Nephron progenitor cell (in vitro differentiated cells): Measurements from ENCODE around the gene MAP2K4.

Experiments
- DNase-seq: peaks from one replicate; pipeline ENCODE4 v3.0.0; 2021
- H3K27ac Mint-ChIP-seq: 2 replicates; pipeline ENCODE4 v1.8.0; 2021; ENCODE audit warnings: mild to moderate bottlenecking, moderate library complexity, mixed read lengths
- H3K27me3 Mint-ChIP-seq: 2 replicates; pipeline ENCODE4 v1.8.0; 2021; ENCODE audit warnings: mild to moderate bottlenecking, low read depth, mixed read lengths; ENCODE audit not compliant: poor library complexity
- H3K36me3 Mint-ChIP-seq: 2 replicates; pipeline ENCODE4 v1.8.0; 2021; ENCODE audit warnings: low read depth, mixed read lengths
- H3K4me1 Mint-ChIP-seq: 2 replicates; pipeline ENCODE4 v1.8.0; 2021; ENCODE audit warnings: mixed read lengths
- H3K4me3 Mint-ChIP-seq: 2 replicates; pipeline ENCODE4 v1.8.0; 2021; ENCODE audit warnings: mild to moderate bottlenecking, moderate library complexity, mixed read lengths
- H3K9me3 Mint-ChIP-seq: 2 replicates; pipeline ENCODE4 v1.8.0; 2021; ENCODE audit warnings: mild to moderate bottlenecking, moderate library complexity, mixed read lengths
- TF ChIP-seq, protein P1 (sequence below): fragments of 200-600 bp; sonication (generic); IDR thresholded peaks from 2 replicates; pipeline ENCODE4 v1.5.0; 2021; ENCODE audit warnings: antibody characterized with exemption

The MAP2K4 gene

GRCh38 chr17:12107905-12108304, 87.2 kb downstream of the MAP2K4 start:
- Mint-ChIP-seq H3K4me3 (no peak overlapping the region), H3K36me3 (peaks cover 35% of the 10 kb centered on the region), H3K27ac (no peak overlapping the region), H3K4me1 (no peaks in the 10 kb centered on the region), H3K9me3 (no peaks in the 10 kb centered on the region), H3K27me3 (no peaks in the 10 kb centered on the region)
- TF ChIP-seq, protein P1, sequence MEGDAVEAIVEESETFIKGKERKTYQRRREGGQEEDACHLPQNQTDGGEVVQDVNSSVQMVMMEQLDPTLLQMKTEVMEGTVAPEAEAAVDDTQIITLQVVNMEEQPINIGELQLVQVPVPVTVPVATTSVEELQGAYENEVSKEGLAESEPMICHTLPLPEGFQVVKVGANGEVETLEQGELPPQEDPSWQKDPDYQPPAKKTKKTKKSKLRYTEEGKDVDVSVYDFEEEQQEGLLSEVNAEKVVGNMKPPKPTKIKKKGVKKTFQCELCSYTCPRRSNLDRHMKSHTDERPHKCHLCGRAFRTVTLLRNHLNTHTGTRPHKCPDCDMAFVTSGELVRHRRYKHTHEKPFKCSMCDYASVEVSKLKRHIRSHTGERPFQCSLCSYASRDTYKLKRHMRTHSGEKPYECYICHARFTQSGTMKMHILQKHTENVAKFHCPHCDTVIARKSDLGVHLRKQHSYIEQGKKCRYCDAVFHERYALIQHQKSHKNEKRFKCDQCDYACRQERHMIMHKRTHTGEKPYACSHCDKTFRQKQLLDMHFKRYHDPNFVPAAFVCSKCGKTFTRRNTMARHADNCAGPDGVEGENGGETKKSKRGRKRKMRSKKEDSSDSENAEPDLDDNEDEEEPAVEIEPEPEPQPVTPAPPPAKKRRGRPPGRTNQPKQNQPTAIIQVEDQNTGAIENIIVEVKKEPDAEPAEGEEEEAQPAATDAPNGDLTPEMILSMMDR, result no peak
- DNase-seq, result no peak

DNA sequence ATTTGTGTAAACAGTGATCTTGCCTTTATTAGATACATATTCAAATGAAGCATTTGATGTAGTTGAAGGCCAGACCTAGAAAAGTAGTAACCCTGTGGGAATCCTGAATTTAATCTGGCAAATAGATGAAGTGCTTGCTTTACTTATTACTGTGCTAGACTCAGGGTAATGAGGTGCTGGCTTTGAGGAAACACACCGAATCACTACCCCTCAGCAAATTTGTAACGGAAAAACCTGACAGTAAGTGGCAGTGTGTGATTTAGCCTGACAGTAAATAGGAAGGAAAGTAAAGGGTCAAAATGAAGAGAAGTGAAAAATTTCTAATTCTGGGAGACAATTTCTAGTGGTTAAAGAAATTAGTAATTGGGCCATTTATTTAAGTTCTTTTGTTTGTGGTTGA, 90.2 kb downstream of the MAP2K4 start:
- DNase-seq, result no peak
- no peaks in the 10 kb centered on the region for H3K4me1 Mint-ChIP-seq
- H3K4me3 Mint-ChIP-seq, result no peak overlapping the region
- TF ChIP-seq, protein P1, result no peak
- H3K9me3 Mint-ChIP-seq, result no peaks in the 10 kb centered on the region
- H3K27me3 Mint-ChIP-seq, result no peaks in the 10 kb centered on the region
- H3K27ac Mint-ChIP-seq, result peak overlapping the region; percentile 71
- peaks cover 48% of the 10 kb centered on the region for H3K36me3 Mint-ChIP-seq

- Mint-ChIP-seq H3K9me3 (no peaks in the 10 kb centered on the region), H3K27ac (no peak overlapping the region), H3K27me3 (no peaks in the 10 kb centered on the region), H3K4me1 (no peaks in the 10 kb centered on the region), H3K4me3 (no peak overlapping the region), H3K36me3 (peaks cover 56% of the 10 kb centered on the region)
- TF ChIP-seq, protein P1, result no peak
- no peak for DNase-seq
Measured at GRCh38 chr17:12113156-12113555, 92.5 kb downstream of the MAP2K4 start.

GRCh38 chr17:12114686-12115418, 94.2 kb downstream of the MAP2K4 start:
- Mint-ChIP-seq H3K27ac (no peak overlapping the region), H3K36me3 (peaks cover 67% of the 10 kb centered on the region)

GRCh38 chr17:12116143-12116542, 95.5 kb downstream of the MAP2K4 start:
- Mint-ChIP-seq H3K27me3 (no peaks in the 10 kb centered on the region), H3K4me3 (no peak overlapping the region), H3K9me3 (no peaks in the 10 kb centered on the region), H3K27ac (no peak overlapping the region), H3K4me1 (no peaks in the 10 kb centered on the region), H3K36me3 (peaks cover 67% of the 10 kb centered on the region)
- TF ChIP-seq, protein P1, result no peak
- no peak for DNase-seq

More at GRCh38 chr17:12114686-12115418, 94.2 kb downstream of the MAP2K4 start:
- Mint-ChIP-seq H3K9me3 (no peaks in the 10 kb centered on the region), H3K27me3 (no peaks in the 10 kb centered on the region), H3K4me1 (no peaks in the 10 kb centered on the region), H3K4me3 (no peak overlapping the region)
- no peak for DNase-seq
- TF ChIP-seq, protein P1, result no peak

GRCh38 chr17:12118617-12119016, 97.9 kb downstream of the MAP2K4 start:
- Mint-ChIP-seq H3K4me1 (no peaks in the 10 kb centered on the region), H3K4me3 (no peak overlapping the region), H3K9me3 (no peaks in the 10 kb centered on the region), H3K36me3 (peaks cover 58% of the 10 kb centered on the region), H3K27ac (no peak overlapping the region), H3K27me3 (no peaks in the 10 kb centered on the region)
- DNase-seq, result no peak
- TF ChIP-seq, protein P1, result no peak
